GM18507 (cell line): ENCODE results near the gene TNPO2.
"Not testable (repeated sequence)": the region's sequence is repeated elsewhere in the genome, so short reads cannot be mapped to it uniquely, and the experiment has no call there.

Experiments used
- DNase-seq: peaks from one replicate; pipeline ENCODE4 v3.0.0; 2011; ENCODE audit warnings: low read depth; ENCODE audit not compliant: insufficient read length; ENCODE audit errors: extremely low spot score
- FAIRE-seq: peaks from 2 replicates; lab custom pipeline; 2011; peaks lifted over from hg19 to GRCh38; lab: Jason Lieb, UNC

The TNPO2 gene

DNA sequence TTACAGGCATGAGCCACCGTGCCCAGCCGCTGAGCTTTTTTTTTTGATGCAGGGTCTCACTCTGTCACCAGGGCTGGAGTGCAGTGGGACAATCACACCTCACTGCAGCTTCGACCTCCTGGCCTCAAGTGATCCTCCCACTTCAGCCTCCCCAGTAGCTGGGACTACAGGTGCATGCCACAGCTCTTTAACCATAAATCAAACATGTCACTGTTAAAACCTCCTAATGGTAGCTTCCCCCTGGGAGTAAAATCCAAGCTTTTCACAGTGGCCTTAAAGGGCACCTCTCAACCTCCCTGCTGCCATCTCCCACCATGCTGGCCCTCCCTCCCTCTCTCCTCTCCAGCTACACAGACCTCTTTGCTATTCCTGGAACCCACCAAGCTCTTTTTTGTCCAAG is 37.9 kb downstream of the TNPO2 start:
- no peak for DNase-seq
- no peak for FAIRE-seq

DNA sequence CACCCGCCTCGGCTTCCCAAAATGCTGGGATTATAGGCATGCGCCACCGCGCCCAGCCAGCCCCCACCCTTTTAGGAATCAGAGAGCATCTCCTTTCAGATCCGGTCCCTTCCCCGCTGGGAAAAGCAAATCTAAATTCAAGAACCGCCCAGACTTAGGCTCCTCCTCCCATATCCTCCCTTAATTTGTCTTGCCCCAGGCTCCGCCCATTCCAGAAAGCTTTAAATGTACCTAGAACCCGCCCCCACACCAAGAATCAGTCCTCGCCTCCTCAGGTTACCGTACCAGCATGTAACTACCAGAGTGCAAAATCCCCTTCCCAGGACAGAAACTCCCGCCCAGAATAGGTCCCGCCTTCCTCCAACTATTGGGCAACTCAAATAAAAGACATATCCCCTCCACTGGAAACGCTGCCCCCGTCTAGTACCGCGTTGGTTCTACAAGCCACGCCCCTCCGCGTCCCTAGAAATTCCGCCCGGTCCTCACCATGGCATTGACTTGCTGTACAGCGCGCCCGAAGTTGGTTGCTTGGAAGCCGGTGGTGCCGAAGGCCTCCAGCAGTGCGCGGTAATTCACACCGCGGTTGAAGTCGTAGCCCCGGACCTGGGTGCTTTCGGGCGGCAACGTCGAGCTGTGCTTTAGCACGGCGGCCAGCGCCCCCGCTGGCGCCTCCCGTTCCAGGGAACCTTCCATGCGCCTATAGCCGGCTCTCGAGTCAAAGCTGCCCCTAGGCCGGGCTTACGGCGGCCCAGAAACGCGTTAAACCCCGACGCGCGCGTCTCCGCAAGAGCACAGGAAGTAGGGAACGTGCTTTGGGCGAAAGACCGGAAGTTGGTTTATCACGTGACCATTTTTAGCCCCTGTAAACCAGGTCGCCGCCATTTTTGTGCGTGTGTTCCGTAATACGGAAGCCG is 42.4 kb downstream of the TNPO2 start, which contains the start of gene DHPS:
Gene DHPS, minus strand, starts transcription at position 807 of the 914 bp plus-strand sequence. Its CDS starts 114 bp downstream, at position 693.
- peak; percentile 94 for FAIRE-seq
- DNase-seq: peak; percentile 88

DNA sequence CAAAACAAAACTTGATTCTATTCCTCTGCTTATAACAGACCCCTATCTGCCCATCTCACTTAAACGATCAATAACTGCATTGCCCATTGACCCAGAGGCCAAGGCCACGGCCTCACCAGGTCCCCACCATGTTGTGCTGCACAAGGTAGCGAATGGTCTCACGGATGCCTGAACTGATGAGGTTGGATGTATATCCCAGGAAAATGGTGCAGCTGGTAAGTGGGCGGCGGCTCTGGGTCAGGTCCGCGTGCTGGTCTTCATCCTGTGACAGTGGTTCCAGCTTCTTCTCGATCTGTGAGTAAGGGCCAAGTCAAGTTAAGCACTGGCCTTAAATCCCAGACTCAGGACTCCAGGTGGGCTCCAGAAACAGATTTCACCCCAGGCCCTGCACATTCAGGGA is 43.7 kb downstream of the TNPO2 start:
- no peak for FAIRE-seq
- no peak for DNase-seq

DNA sequence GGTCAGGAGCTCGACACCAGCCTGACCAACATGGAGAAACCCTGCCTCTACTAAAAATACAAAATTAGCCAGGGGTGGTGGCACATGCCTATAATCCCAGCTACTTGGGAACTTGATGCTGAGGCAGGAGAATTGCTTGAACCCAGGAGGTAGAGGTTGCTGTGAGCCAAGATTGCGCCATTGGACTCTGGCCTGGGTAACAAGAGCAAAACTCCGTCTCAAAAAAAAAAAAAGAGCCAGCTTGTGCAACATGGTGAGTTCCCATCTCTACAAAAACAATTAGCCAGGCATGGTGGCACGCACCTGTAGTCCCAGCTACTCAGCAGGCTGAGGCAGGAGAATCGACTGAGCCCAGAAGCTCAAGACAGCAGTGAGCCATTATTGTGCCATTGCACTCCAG is 45.7 kb downstream of the TNPO2 start:
- not testable (repeated sequence) for FAIRE-seq, DNase-seq

DNA sequence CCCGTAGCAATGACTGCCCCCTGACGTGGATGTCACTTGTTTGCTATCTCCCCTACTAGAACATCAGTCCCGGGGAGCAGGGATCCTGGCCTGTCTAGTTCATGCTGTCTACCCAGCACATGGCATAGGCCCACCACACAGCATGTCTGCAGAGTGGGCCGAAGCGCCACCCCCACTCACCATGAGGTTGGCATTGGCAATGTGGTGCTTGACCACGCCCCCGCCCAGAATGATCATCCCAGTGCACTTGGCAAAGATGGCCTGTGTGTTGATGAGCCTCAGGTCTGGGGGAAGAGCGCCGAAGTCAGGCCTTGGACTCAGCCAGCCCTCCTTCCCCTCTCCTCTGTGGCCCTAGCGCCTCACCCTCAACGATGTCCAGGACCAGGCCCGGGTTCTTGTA is 46.8 kb downstream of the TNPO2 start:
- FAIRE-seq (no peak), DNase-seq (no peak)

DNA sequence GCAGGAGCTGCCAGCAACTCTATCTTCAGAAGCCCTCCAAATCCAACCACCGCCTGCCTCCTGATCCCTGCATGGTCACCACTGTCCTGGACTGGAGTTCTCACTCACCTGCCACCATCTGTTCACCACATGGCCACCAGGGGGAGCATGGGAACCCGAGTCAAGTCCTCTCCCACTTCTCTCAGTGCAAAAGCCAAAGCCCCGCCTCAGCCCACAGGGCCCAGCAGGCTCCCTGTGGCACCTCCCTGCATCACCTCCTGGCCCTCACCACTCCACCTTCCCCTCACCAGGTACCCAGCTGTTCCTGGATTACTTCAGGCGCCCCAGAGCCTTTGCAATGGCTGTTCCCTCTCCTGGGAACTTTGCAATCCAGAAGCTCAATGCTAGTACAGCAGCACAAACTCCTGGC is 47.3 kb downstream of the TNPO2 start:
- DNase-seq (peak; percentile 55), FAIRE-seq (peak; percentile 88)

DNA sequence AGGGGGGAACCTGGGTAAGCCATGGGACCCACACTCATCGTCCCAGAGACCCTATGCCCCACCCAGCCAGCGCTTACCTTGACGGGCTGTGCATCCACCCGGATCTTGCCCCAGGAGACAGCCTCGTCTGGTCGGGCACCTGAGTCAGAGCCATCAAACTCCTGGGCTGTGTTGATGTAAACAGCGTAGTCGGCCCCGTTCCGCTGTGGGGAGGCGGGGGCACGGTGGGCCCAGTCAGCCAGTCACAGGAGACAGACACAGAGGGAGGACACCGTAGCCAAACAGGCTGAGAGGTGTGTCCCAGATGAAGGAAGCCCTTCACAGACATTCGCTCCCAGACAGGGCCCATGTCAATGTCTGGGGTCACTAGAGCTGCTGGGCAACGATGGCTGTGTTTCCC is 47.8 kb downstream of the TNPO2 start:
- FAIRE-seq: no peak
- no peak for DNase-seq

DNA sequence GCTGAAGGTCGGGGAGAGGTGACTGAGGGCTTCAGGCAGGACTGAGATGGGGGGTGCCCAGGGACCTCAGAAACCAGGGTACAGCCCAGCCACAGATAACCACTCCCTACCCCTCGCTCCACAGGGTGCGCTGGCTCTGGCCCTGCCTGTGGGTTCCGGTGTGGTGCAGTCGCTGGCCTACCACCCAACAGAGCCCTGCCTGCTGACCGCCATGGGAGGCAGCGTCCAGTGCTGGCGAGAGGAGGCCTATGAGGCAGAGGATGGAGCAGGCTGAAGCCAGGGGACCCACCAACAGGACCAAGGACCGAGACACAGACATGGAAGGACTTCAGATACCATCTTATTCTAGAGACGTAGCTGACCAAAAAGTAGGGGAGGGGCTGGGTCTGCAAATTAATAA is 48.3 kb downstream of the TNPO2 start:
- DNase-seq (no peak), FAIRE-seq (no peak)

DNA sequence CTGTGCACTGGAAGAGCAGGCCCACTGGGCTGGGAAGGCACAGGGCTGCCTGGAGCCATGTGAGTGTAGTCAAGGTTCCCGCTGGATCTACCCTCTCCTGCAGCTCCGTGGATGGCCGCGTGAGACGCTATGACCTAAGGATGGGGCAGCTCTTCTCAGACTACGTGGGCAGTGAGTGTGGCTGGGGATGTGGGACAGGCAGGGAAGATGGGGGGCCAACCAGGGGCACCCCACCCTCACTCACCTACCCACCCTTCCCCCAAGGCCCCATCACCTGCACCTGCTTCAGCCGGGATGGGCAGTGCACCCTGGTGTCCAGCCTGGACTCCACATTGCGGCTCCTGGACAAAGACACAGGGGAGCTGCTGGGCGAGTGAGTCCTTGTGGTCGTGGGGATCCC is 51.0 kb downstream of the TNPO2 start:
- FAIRE-seq (no peak), DNase-seq (no peak)

DNA sequence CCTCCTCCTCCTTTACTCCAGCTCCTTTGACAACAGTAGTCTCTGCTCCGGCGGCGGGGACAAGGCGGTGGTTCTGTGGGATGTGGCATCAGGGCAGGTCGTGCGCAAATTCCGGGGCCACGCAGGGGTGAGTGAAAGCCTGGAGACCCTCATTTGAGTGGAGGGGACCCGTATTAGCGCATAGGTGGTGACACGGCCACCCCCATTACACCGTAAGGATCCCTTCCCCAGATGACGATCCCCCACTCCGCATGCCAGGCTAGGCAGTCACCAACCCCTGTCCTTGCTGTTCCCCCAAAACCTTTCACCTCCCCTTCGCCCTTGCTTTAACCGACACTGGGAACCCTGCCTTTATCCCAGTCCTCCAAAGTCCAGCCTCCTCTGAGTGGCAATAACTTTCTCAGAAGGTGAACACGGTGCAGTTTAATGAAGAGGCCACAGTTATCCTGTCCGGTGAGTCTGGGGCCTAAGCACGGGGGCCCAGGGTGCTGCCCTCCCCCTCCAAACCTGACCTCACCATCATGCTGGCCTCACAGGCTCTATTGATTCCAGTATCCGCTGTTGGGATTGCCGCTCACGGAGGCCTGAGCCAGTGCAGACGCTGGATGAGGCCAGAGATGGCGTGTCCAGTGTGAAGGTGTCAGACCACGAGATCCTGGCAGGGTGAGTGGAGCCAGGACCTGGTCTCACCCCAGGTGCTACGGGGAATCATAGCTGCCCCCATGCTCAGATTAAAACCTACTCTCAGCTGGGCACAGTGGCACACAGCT is 53.4 kb downstream of the TNPO2 start:
- FAIRE-seq (no peak), DNase-seq (no peak)

DNA sequence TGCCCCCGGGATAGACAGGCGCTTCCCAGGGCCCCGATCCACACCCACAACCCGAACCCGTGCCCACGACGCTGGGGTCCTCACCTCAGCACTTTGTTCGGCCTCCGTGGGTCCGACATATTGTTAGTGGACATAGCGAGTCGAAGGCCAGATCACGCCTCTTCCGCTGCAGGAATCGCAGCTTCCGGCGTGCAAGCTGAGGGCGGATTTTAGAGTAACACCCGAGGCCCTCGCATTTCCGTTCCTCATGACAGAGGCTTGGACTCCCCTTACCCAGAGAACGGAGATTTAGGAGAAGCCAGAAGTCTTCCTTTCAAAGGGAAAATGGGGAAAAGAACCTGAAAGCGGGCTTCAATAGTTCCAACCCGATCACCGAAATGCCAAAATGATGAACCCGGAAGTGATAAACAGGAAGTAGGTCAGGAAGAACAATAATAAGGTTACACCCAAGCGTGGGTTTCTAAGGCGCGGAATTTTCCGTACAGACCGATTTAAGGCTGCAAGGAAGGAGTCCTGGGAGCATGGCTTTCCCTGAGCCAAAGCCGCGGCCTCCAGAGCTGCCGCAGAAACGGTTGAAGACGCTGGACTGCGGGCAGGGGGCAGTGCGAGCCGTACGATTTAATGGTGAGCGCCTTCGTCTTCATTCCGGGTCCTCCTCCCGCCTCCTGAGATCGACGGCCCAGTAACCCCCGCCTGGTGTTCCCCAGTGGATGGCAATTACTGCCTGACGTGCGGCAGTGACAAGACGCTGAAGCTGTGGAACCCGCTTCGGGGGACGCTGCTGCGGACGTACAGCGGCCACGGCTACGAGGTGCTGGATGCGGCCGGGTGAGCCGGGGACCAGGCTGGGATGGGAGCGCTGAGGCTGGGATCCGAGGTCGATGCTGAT is 54.2 kb downstream of the TNPO2 start:
- DNase-seq: peak; percentile 55
- peak; percentile 93 for FAIRE-seq

DNA sequence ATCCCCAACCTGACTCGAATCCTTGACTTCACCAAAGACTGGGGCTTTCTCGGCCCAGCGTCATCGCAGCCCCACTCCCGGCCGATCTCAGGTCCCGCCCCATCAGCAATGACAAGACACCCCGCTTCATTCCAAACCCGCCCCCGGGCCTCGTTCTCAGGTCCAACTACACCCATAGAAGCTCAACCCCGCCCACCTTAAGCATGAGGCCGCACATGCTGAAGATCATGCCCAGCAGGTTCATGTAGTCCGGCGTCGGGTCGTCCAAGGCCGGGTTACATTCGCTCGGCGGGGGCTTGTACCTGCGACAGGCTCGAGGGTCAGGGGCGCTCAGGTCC is 54.8 kb downstream of the TNPO2 start:
- no peak for DNase-seq
- no peak for FAIRE-seq

DNA sequence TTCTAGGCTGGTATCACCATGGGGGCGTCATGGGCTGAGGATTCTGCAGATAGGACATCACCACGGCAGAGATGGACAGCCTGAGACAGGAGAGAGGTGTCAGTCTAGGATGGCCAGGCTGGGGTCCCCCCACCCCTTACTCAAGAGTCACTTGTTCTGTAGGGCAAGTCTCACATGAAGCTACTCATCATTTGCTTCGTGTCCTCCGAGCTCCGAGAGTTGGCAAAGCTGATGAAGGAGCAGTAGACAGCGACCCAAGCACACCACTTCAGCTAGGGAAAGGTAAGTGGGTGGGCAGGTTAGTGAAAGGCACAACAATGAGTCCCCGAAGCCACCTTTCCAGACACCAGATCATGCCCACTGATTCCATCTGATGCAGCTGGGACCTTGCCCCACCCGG is 55.4 kb downstream of the TNPO2 start:
- no peak for DNase-seq
- no peak for FAIRE-seq

DNA sequence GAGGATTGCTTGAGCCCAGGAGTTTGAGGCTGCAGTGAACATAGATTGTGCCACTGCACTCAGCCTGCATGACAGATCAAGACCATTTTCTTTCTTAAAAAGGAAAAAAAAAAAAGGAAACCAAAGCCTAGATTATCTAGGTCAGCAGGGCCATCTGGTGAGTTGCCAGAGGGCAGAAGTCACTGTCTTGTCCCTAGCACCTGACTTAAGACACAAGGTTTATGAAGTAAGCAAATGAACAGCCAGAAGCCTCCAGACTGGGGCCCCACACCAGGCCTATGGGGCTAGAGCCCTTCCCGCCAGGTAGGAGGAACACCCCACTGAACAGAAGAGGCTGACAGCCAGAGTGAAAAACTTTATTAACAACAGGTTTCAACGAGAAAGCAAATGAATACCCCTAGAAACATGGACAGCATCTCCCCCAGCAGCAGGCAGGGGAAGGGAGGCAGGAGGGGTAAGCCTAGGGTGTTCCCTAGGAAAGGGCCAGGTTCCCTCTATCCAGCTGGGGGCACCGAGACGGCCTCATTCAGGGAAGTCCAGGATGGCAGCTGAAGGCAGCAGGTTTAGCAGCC is 55.9 kb downstream of the TNPO2 start:
- FAIRE-seq: no peak
- no peak for DNase-seq

DNA sequence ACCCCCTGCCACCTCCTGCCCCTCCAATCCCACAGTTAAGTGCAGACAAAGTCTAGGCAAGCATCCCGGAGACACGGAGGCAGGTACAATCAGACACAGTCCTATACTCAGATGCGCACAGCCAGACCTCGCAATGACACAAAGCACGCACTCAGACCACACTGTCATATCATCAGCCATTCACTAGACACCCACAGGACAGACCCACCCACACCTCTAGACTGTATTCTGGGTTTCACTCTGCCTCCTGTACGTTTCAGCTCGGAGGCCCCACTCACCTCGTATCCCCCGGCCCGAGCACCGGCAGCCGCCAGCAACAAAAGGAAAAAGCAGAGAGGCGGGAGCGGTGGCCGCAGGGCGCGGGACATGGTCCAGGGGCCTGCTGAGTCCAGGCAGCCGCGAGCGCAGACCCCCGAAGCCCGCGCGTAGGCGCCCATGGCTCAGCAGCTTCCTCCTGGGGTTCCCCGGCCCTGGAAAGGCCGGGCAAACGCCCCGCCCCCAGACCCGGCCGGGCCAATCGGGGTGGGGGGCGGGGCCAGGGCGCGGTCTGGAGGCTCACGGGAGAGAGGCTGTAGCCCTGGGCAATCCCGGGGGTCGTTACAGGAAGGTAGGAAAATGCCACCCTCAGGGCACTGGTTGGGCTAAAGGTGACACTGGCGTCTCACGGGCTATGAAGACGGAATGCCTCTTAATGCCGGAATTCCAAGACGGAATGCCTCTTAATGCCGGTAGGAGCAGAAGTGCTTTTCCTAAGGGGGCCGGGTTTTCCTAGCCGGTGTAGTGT is 57.3 kb downstream of the TNPO2 start, which contains the start of the genes MAN2B1 and WDR83:
Gene MAN2B1, minus strand, starts transcription at position 478 of the 784 bp plus-strand sequence. Its CDS starts 41 bp downstream, at position 437.
Gene WDR83, plus strand, starts transcription at position 543 of the 784 bp plus-strand sequence. CDS start 2,984 bp downstream, outside the sequence.
- FAIRE-seq (peak; percentile 70), DNase-seq (peak; percentile 83)

DNA sequence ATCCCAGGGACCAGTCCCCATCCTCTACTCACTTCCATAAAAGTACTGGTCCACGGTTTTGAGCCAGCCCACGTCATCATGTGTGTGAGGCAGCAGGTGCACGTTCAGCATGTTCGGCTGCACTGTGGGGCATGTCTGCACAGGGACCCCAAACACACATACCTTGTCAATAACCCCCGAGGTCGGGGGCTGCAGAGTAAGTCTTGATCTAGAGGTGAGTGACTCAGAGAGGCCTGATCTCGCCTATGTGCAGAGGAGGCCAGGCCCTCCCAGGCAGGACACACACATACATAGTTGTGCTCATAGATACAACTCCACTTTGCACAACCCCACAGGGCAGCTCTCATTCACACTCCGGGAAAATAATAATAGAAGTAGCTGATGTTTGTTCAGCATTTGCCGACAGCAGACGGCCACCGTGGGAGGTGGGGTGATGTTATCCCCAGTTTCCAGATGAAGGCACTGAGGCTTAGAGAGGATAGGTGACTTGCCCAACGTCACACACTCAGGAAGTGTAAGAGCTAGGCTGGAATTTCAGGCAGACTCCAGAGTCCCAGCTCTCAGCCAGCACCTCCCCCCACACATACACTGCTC is 58.0 kb downstream of the TNPO2 start:
- peak; percentile 51 for FAIRE-seq
- no peak for DNase-seq

DNA sequence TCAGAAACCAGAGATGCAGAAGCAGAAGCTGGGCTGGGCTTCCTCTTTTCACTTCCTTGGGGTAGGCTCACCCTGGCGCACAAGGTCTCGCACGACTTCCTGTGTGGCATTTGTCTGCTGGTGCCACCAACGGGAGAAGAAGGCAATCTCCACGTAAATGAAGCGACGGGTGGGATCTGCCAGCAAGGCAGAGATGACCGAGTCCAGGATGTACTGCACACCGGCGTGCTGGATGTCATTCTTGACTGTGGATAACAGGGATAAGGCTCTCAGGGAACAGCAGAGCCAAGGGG is 58.5 kb downstream of the TNPO2 start:
- FAIRE-seq (peak; percentile 93), DNase-seq (peak; percentile 54)
